RWPE1 (cell line): ENCODE results near the gene SLC4A1.

Experiments
- CTCF ChIA-PET: fragments of 350-600 bp; sonication (Branson Sonifier 250); formaldehyde crosslinking; extraction: SDS; loops from one replicate; lab custom pipeline; 2021; lab: Yijun Ruan, JAX
- POLR2A ChIA-PET: fragments of 400-600 bp; formaldehyde crosslinking; extraction: SDS; loops from one replicate; lab custom pipeline; 2020; ENCODE audit warnings: antibody characterized with exemption; ENCODE audit not compliant: low non-redundant PET; lab: Yijun Ruan, JAX
- DNase-seq: peaks from one replicate; pipeline ENCODE4 v3.0.0; 2012; ENCODE audit warnings: low spot score
- H3K27ac ChIP-seq: fragments of 450-650 bp; 2 replicates; pipeline ENCODE4 v1.5.1; 2017
- TF ChIP-seq, protein P1 (sequence below): fragments of 450-650 bp; conservative IDR thresholded peaks from 2 replicates; pipeline ENCODE4 v1.5.1; 2017; ENCODE audit warnings: low read depth, mild to moderate bottlenecking

SLC4A1 gene

GRCh38 chr17:44287651-44288050, 19.7 kb upstream of the SLC4A1 start:
- POLR2A ChIA-PET, result interaction anchor here (0.9 kb wide), 1 partner anchor 9 kb away, joined by 3 read pairs; no protein-coding TSS in a partner anchor
- no peak overlapping the region for H3K27ac ChIP-seq
- DNase-seq, result no peak
- CTCF ChIA-PET, result no interaction called here
- TF ChIP-seq, protein P1, sequence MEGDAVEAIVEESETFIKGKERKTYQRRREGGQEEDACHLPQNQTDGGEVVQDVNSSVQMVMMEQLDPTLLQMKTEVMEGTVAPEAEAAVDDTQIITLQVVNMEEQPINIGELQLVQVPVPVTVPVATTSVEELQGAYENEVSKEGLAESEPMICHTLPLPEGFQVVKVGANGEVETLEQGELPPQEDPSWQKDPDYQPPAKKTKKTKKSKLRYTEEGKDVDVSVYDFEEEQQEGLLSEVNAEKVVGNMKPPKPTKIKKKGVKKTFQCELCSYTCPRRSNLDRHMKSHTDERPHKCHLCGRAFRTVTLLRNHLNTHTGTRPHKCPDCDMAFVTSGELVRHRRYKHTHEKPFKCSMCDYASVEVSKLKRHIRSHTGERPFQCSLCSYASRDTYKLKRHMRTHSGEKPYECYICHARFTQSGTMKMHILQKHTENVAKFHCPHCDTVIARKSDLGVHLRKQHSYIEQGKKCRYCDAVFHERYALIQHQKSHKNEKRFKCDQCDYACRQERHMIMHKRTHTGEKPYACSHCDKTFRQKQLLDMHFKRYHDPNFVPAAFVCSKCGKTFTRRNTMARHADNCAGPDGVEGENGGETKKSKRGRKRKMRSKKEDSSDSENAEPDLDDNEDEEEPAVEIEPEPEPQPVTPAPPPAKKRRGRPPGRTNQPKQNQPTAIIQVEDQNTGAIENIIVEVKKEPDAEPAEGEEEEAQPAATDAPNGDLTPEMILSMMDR, result no peak

- ChIA-PET POLR2A (no interaction called here), CTCF (no interaction called here)
Measured at GRCh38 chr17:44284024-44284400, 16.1 kb upstream of the SLC4A1 start.

DNA sequence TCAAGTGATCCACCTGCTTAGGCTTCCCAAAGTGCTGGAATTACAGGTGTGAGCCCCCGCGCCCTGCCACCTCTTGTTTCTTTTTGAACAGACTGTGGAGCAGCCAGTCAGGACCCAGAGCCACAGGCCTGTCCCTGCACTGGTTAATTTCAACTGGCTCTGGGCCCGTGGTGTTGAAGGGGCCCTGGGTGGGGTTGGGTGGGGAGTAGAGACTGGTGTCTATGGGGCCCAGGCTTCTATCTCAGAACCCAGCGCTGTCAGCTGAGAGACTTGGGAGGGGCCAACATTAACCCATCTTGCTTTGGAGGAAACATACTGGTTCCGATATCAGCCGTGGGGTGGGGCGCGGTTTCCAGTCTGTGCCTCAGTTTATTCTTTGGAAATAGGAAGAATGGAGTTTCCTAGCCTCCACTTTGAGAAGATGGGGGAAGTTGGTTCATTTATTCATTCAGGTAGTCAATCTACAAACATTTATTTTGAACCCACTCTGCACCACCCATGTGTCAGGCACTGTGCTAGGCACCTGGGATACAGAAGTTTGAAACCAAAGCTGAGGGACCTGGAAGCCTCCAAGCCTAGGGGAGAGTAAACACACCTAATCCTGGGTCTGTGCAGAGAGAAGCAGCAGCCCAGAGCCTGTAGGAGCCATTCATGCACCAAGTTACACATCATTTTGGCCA, 15.5 kb upstream of the SLC4A1 start:
- no peak overlapping the region for H3K27ac ChIP-seq
- ChIA-PET CTCF (no interaction called here), POLR2A (no interaction called here)
- TF ChIP-seq, protein P1, result no peak
- no peak for DNase-seq

More at GRCh38 chr17:44284024-44284400, 16.1 kb upstream of the SLC4A1 start:
- TF ChIP-seq, protein P1, result no peak
- no peak overlapping the region for H3K27ac ChIP-seq
- DNase-seq, result no peak

- TF ChIP-seq, protein P1, result no peak
- POLR2A ChIA-PET, result interaction anchor here (0.7 kb wide), 1 partner anchor 16 kb away, joined by 5 read pairs; no protein-coding TSS in a partner anchor
- no peak overlapping the region for H3K27ac ChIP-seq
- DNase-seq, result no peak
- CTCF ChIA-PET, result no interaction called here
Measured at GRCh38 chr17:44282264-44282663, 14.3 kb upstream of the SLC4A1 start.

- ChIA-PET CTCF (no interaction called here), POLR2A (interaction anchor here (0.6 to 0.7 kb wide), 2 partner anchors 11 to 15 kb away, joined by 5 read pairs; no protein-coding TSS in a partner anchor)
- no peak overlapping the region for H3K27ac ChIP-seq
- DNase-seq, result no peak
- TF ChIP-seq, protein P1, result no peak
Measured at GRCh38 chr17:44281570-44281969, 13.6 kb upstream of the SLC4A1 start.

GRCh38 chr17:44280392-44280937, 12.5 kb upstream of the SLC4A1 start:
- DNase-seq, result no peak
- TF ChIP-seq, protein P1, result no peak
- POLR2A ChIA-PET, result no interaction called here
- CTCF ChIA-PET, result no interaction called here
- H3K27ac ChIP-seq, result peak overlapping the region; percentile 12; the same call in 1 of the 2 replicates
